Activated T-cell treated with anti-CD3 and anti-CD28 coated beads, Interleukin-2, amount 50 U/mL, for 48 hours (primary cell): Measurements from ENCODE around the gene COMMD1.
"Not testable (repeated sequence)": the region's sequence is repeated elsewhere in the genome, so short reads cannot be mapped to it uniquely, and the experiment has no call there.

Experiments used
- DNase-seq, 2 experiments: peaks; one replicate each; pipeline ENCODE4 v3.0.0-alpha.2; 2020

Gene COMMD1

GRCh38 chr2:62032096-62032495 is 126.6 kb downstream of the COMMD1 start:
- no peak for DNase-seq

GRCh38 chr2:62034715-62035114 is 129.2 kb downstream of the COMMD1 start:
- DNase-seq, result no peak

GRCh38 chr2:62036229-62036628 is 130.8 kb downstream of the COMMD1 start:
- DNase-seq, result no peak

- no peak for DNase-seq
Observed at GRCh38 chr2:62036761-62037250, 131.3 kb downstream of the COMMD1 start.

GRCh38 chr2:62038975-62039771 is 133.7 kb downstream of the COMMD1 start:
- peak in 1 of 2 experiments; percentile 28 for DNase-seq

- DNase-seq, result no peak
Observed at GRCh38 chr2:62040926-62041325, 135.5 kb downstream of the COMMD1 start.

GRCh38 chr2:62041701-62042385 is 136.4 kb downstream of the COMMD1 start:
- DNase-seq, result not testable (repeated sequence)

- no peak for DNase-seq
Observed at GRCh38 chr2:62042400-62042799, 136.9 kb downstream of the COMMD1 start.

GRCh38 chr2:62042944-62043343 is 137.5 kb downstream of the COMMD1 start:
- DNase-seq, result no peak

GRCh38 chr2:62045017-62045543 is 139.6 kb downstream of the COMMD1 start:
- DNase-seq, result no peak

GRCh38 chr2:62046141-62046540 is 140.7 kb downstream of the COMMD1 start:
- no peak for DNase-seq

GRCh38 chr2:62050456-62051045 is 145.1 kb downstream of the COMMD1 start:
- DNase-seq, result no peak

- DNase-seq, result no peak
Observed at GRCh38 chr2:62054029-62054791, 148.7 kb downstream of the COMMD1 start.

- DNase-seq, result no peak
Observed at GRCh38 chr2:62054916-62055450, 149.5 kb downstream of the COMMD1 start.

GRCh38 chr2:62055724-62056336 is 150.4 kb downstream of the COMMD1 start:
- DNase-seq, result no peak

- no peak for DNase-seq
Observed at GRCh38 chr2:62056341-62056740, 150.9 kb downstream of the COMMD1 start.

GRCh38 chr2:62065243-62065642 is 159.8 kb downstream of the COMMD1 start:
- no peak for DNase-seq

- DNase-seq, result no peak
Observed at GRCh38 chr2:62071126-62071598, 165.7 kb downstream of the COMMD1 start.

- no peak for DNase-seq
Observed at GRCh38 chr2:62071760-62072680, 166.5 kb downstream of the COMMD1 start.

- DNase-seq, result no peak
Observed at GRCh38 chr2:62074233-62074632, 168.8 kb downstream of the COMMD1 start.
